ENCODE results near the gene SUSD3. TPM values are rescaled to one million over a fixed set of nuclear protein-coding genes. Genes with fewer than 3 reads are reported as not detected.

The SUSD3 gene
- total and polyA plus RNA-seq, 2 of the 8 experiments (the other 6 are each of a cell fraction or from before 2014, with no cell fraction given) = 5.5 to 35.4 TPM

- Histone ChIP-seq H3K4me1 (replicated peaks in 1 of 4; ENCODE audit: control insufficient read depth in 3 of 4, insufficient read depth in 4 of 4, low read length in 3 of 4) (no peaks in the 10 kb centered on the region; a peak in 1 of 7 replicates), H2BK12ac (ENCODE audit: low read depth, low read length) (no peak overlapping the region), H2BK15ac (ENCODE audit: low read length) (no peak overlapping the region), H4K20me1 (replicated peaks in 1 of 2; ENCODE audit: control insufficient read depth in 1 of 2, insufficient read depth in 2 of 2, low read length in 2 of 2) (no peaks in the 10 kb centered on the region), H3K23me2 (ENCODE audit: low read depth, low read length) (peaks cover 1% of the 10 kb centered on the region; the same call in 1 of the 2 replicates), H3K4me2 (ENCODE audit: insufficient read depth in 1 of 2, low read depth in 2 of 2, low read length in 2 of 2) (no peak overlapping the region), H4K8ac (ENCODE audit: extremely low read depth, insufficient read depth, low read length) (no peak overlapping the region), H3K18ac (ENCODE audit: extremely low read depth, low read length) (no peak overlapping the region), H4K91ac (replicated peaks; ENCODE audit: insufficient read length, low read length) (no peak overlapping the region), H3K14ac (ENCODE audit: insufficient read length) (no peak overlapping the region), H2BK20ac (ENCODE audit: low read length) (no peak overlapping the region), H2BK5ac (ENCODE audit: low read depth, low read length) (no peak overlapping the region), H3K36me3 (ENCODE audit: control insufficient read depth in 2 of 4, insufficient read depth in 4 of 4, low read length in 3 of 4) (no peaks in the 10 kb centered on the region), H3K9me3 (ENCODE audit: insufficient read depth in 2 of 2, low read depth in 1 of 2, low read length in 1 of 2) (no peaks in the 10 kb centered on the region), H3K27me3 (replicated peaks in 1 of 4; ENCODE audit: control insufficient read depth in 3 of 4, extremely low read depth in 1 of 4, insufficient read depth in 3 of 4, low read length in 3 of 4) (no peaks in the 10 kb centered on the region; a peak in 1 of 7 replicates), H3K79me2 (ENCODE audit: control insufficient read depth in 1 of 2, insufficient read depth in 2 of 2, low read length in 2 of 2) (no peaks in the 10 kb centered on the region), H4K5ac (ENCODE audit: insufficient read length, low read depth, low read length) (no peak overlapping the region), H3K4me3 (ENCODE audit: extremely low read depth in 1 of 4, insufficient read depth in 2 of 4, low read depth in 3 of 4, low read length in 4 of 4) (no peak overlapping the region), H2AFZ (ENCODE audit: low read length) (no peak overlapping the region), H3K4ac (replicated peaks; ENCODE audit: insufficient read length, low read depth, low read length) (no peak overlapping the region), H3K79me1 (ENCODE audit: low read depth, low read length) (no peaks in the 10 kb centered on the region), H2AK5ac (ENCODE audit: low read depth, low read length) (no peak overlapping the region), H3K27ac (ENCODE audit: low read depth, low read length) (no peak overlapping the region), H3K23ac (ENCODE audit: insufficient read length) (no peak overlapping the region), H3K56ac (replicated peaks; ENCODE audit: insufficient read length, low read depth, low read length) (no peak overlapping the region), H3K9ac (replicated peaks in 1 of 4; ENCODE audit: extremely low read depth in 1 of 4, low read depth in 3 of 4, low read length in 3 of 4) (no peak overlapping the region), H2BK120ac (replicated peaks; ENCODE audit: low read depth, low read length) (no peak overlapping the region)
- TF ChIP-seq POU5F1 (IDR thresholded peaks at IDR 0.05; ENCODE audit: low read depth, low read length) (no peak), SIN3A (conservative IDR thresholded peaks at IDR 0.05 in 1 of 2, IDR thresholded peaks at IDR 0.05 in 1 of 2; ENCODE audit: low read depth in 1 of 2, low read length in 2 of 2) (no peak), PHF8 (conservative IDR thresholded peaks at IDR 0.05; ENCODE audit: low read depth, low read length) (no peak), SAP30 (IDR thresholded peaks at IDR 0.05; ENCODE audit: insufficient read depth, insufficient replicate concordance, low read length) (no peak), NANOG (IDR thresholded peaks at IDR 0.05; ENCODE audit: insufficient read depth, low read depth, low read length, poor library complexity, severe bottlenecking) (no peak), POLR2A (IDR thresholded peaks at IDR 0.05; ENCODE audit: control extremely low read depth in 1 of 2, low read depth in 2 of 2, low read length in 2 of 2) (no peak), MAX (IDR thresholded peaks at IDR 0.05) (no peak), BACH1 (IDR thresholded peaks at IDR 0.05; ENCODE audit: low read length) (no peak), SUZ12 (IDR thresholded peaks at IDR 0.05; ENCODE audit: low read length) (no peak)
- DNase-seq (ENCODE audit: low read depth in 1 of 2, low spot score in 2 of 2) (no peak), FAIRE-seq (no peak)
- ChIA-PET CTCF (ENCODE audit: partially characterized antibody) (interaction anchor here (0.5 to 3.9 kb wide), 5 partner anchors 13 to 84 kb away, joined by 3 to 28 read pairs (median 3); no protein-coding TSS in a partner anchor), POLR2A (ENCODE audit: partially characterized antibody) (no interaction called here)
- 73% methylated on average over 3 of the region's 4 CpGs; no CpG with 5 or more reads in 1 of the 2 experiments for WGBS, 2 experiments (ENCODE audit: extremely low coverage in 1 of 2, insufficient coverage in 1 of 2, insufficient read length in 1 of 2, insufficient replicate concordance in 2 of 2, low coverage in 1 of 2, low lambda C conversion rate in 2 of 2, missing lambda C conversion rate in 1 of 2)
Observed at GRCh38 chr9:93023521-93023815, 35.0 kb upstream of the SUSD3 start.

All from H1 (cell line).